ENCODE measurements around the gene CEACAM3. TPM values are rescaled to one million over a fixed set of nuclear protein-coding genes. Genes with fewer than 3 reads are reported as not detected.

The CEACAM3 gene
- polyA plus RNA-seq, 2 of the 4 experiments (the other 2 are of a cell fraction): not detected

- TF ChIP-seq REST (IDR thresholded peaks at IDR 0.05) (no peak), GATA3 (IDR thresholded peaks at IDR 0.05; ENCODE audit: borderline replicate concordance) (no peak)
These were observed 21.8 kb upstream of the CEACAM3 start (continued) for GRCh38 chr19:41774515-41774980.

- TF ChIP-seq HMGXB4 (CRISPR knock-in tag; IDR thresholded peaks at IDR 0.05; ENCODE audit: borderline replicate concordance): no peak
- no peak for TF ChIP-seq TP53 (CRISPR knock-in tag; IDR thresholded peaks at IDR 0.05)
- CTCF ChIA-PET: interaction anchor here (0.5 to 19.2 kb wide), 12 partner anchors 8 to 631 kb away, joined by 3 to 474 read pairs (median 17); partner anchors contain the start of genes CEACAM3 and CEACAM6
- POLR2A ChIA-PET: interaction anchor here (0.6 kb wide), 1 partner anchor 48 kb away, joined by 3 read pairs; no protein-coding TSS in a partner anchor
- Histone ChIP-seq H3K4me1 (peaks cover 5% of the 10 kb centered on the region; the same call in 2 of the 3 replicates), H3K27ac (no peak overlapping the region), H3K4me2 (no peak overlapping the region), H3K9me3 (no peaks in the 10 kb centered on the region), H3K4me3 (no peak overlapping the region)
- WGBS (ENCODE audit: missing lambda C conversion rate): 68% methylated on average over 2 of the region's 2 CpGs
- DNase-seq (ENCODE audit: low read depth in 1 of 2, low spot score in 1 of 2) (no peak), FAIRE-seq (no peak), ATAC-seq (no peak)
These were observed 19.7 kb upstream of the CEACAM3 start for GRCh38 chr19:41776700-41777099.

GRCh38 chr19:41783612-41784011, 12.8 kb upstream of the CEACAM3 start:
- Histone ChIP-seq H3K4me2 (no peak overlapping the region), H3K27ac (no peak overlapping the region), H3K4me3 (no peak overlapping the region), H3K4me1 (peaks cover 5% of the 10 kb centered on the region; the same call in 1 of the 3 replicates), H3K9me3 (no peaks in the 10 kb centered on the region)
- FAIRE-seq (no peak), ATAC-seq (no peak), DNase-seq (ENCODE audit: low read depth in 1 of 2, low spot score in 1 of 2) (no peak)
- POLR2A ChIA-PET: no interaction called here
- 26% methylated on average over 5 of the region's 5 CpGs for WGBS (ENCODE audit: missing lambda C conversion rate)
- TF ChIP-seq POLR2A (IDR thresholded peaks at IDR 0.05; ENCODE audit: low read length): no peak
- no peak for TF ChIP-seq ZC3H11A (IDR thresholded peaks at IDR 0.05)
- TF ChIP-seq PHF8 (IDR thresholded peaks at IDR 0.05; ENCODE audit: borderline replicate concordance, low read depth): no peak
- CTCF ChIA-PET: interaction anchor here (0.6 to 19.2 kb wide), 13 partner anchors 10 to 900 kb away, joined by 3 to 474 read pairs (median 13); partner anchors contain the start of genes CEACAM3 and CEACAM6

- Histone ChIP-seq H3K27ac (no peak overlapping the region), H3K4me2 (no peak overlapping the region), H3K4me3 (no peak overlapping the region), H3K4me1 (peaks cover 5% of the 10 kb centered on the region; the same call in 1 of the 3 replicates), H3K9me3 (no peaks in the 10 kb centered on the region)
- TF ChIP-seq HEYL (CRISPR knock-in tag; IDR thresholded peaks at IDR 0.05): no peak
- TF ChIP-seq RAD21 (conservative IDR thresholded peaks at IDR 0.05 in 1 of 2, IDR thresholded peaks at IDR 0.05 in 1 of 2): no peak
- no peak for TF ChIP-seq BCL3 (IDR thresholded peaks at IDR 0.05)
- no peak for TF ChIP-seq PHF8 (IDR thresholded peaks at IDR 0.05; ENCODE audit: borderline replicate concordance, low read depth)
- no peak for TF ChIP-seq CTCF (IDR thresholded peaks at IDR 0.05)
- no peak for TF ChIP-seq ELK1 (IDR thresholded peaks at IDR 0.05; ENCODE audit: low read depth, low read length)
- TF ChIP-seq TFCP2L1 (CRISPR knock-in tag; IDR thresholded peaks at IDR 0.05): no peak
- no peak for TF ChIP-seq ZC3H11A (IDR thresholded peaks at IDR 0.05)
- TF ChIP-seq POLR2A (IDR thresholded peaks at IDR 0.05; ENCODE audit: low read length): no peak
- no peak for TF ChIP-seq JUNB (IDR thresholded peaks at IDR 0.05)
- ChIA-PET POLR2A (no interaction called here), CTCF (interaction anchor here (0.6 to 19.2 kb wide), 33 partner anchors 10 to 899 kb away, joined by 3 to 474 read pairs (median 6); partner anchors contain the start of genes CEACAM3, CEACAM6 and ERICH4)
- DNase-seq (ENCODE audit: low read depth in 1 of 2, low spot score in 1 of 2): no peak
- FAIRE-seq: no peak
- no peak for ATAC-seq
- 56% methylated on average over 3 of the region's 3 CpGs for WGBS (ENCODE audit: missing lambda C conversion rate)
These were observed 12.1 kb upstream of the CEACAM3 start for GRCh38 chr19:41784312-41784711.

All from A549 (cell line).